ENCODE measurements around the gene PAX2. TPM values are rescaled to one million over a fixed set of nuclear protein-coding genes. Genes with fewer than 3 reads are reported as not detected.
A peak's percentile ranks its signal among the peaks of the same experiment; 100 is the strongest.

PAX2 gene
- total and polyA plus RNA-seq, 2 of the 8 experiments (the other 6 are each of a cell fraction or from before 2014, with no cell fraction given), result 0.02 TPM; not detected in 1

DNA sequence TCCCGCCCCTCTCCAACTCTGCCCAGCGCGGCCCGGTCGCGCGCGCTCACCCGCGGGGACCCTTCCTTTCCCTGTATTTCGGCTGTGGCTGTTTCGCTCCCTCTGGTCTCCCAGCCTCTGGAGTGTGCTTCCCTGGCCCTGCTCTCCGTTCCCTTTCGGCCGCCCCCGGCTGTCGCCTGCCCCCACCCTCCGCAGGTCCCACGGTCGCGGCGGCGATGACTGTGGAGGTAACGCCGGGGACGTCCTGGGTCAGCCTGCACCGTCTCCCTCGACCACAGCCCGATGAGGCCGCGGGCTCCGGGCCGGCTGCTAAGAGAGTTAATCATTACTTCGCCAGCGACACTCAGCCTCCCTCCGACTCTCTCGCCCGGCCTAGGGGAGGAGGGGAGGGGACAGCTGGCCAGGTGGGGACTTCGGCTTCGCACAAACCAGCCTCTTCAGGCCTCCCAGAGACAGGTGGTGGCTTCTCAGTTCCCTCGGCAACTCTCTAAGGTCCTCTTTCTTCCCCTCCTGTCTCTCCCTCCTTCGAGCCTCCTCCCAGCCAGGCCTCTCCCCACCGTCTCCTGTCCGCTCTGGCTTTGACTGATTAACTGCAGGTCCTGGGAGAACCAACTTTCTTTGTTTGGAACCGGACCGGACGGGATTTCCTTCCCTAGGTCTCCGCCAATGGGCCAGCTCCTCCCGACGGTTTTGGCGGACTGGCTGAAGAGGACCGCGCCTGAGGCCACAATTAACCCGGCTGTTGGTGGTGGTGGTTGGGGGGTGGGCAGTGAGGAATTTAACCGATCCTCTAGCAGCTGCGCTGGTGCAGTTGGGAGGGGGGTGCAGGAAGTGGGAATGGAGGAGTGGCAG is 5.6 kb upstream of the PAX2 start (continued):
- TF ChIP-seq, protein P1, sequence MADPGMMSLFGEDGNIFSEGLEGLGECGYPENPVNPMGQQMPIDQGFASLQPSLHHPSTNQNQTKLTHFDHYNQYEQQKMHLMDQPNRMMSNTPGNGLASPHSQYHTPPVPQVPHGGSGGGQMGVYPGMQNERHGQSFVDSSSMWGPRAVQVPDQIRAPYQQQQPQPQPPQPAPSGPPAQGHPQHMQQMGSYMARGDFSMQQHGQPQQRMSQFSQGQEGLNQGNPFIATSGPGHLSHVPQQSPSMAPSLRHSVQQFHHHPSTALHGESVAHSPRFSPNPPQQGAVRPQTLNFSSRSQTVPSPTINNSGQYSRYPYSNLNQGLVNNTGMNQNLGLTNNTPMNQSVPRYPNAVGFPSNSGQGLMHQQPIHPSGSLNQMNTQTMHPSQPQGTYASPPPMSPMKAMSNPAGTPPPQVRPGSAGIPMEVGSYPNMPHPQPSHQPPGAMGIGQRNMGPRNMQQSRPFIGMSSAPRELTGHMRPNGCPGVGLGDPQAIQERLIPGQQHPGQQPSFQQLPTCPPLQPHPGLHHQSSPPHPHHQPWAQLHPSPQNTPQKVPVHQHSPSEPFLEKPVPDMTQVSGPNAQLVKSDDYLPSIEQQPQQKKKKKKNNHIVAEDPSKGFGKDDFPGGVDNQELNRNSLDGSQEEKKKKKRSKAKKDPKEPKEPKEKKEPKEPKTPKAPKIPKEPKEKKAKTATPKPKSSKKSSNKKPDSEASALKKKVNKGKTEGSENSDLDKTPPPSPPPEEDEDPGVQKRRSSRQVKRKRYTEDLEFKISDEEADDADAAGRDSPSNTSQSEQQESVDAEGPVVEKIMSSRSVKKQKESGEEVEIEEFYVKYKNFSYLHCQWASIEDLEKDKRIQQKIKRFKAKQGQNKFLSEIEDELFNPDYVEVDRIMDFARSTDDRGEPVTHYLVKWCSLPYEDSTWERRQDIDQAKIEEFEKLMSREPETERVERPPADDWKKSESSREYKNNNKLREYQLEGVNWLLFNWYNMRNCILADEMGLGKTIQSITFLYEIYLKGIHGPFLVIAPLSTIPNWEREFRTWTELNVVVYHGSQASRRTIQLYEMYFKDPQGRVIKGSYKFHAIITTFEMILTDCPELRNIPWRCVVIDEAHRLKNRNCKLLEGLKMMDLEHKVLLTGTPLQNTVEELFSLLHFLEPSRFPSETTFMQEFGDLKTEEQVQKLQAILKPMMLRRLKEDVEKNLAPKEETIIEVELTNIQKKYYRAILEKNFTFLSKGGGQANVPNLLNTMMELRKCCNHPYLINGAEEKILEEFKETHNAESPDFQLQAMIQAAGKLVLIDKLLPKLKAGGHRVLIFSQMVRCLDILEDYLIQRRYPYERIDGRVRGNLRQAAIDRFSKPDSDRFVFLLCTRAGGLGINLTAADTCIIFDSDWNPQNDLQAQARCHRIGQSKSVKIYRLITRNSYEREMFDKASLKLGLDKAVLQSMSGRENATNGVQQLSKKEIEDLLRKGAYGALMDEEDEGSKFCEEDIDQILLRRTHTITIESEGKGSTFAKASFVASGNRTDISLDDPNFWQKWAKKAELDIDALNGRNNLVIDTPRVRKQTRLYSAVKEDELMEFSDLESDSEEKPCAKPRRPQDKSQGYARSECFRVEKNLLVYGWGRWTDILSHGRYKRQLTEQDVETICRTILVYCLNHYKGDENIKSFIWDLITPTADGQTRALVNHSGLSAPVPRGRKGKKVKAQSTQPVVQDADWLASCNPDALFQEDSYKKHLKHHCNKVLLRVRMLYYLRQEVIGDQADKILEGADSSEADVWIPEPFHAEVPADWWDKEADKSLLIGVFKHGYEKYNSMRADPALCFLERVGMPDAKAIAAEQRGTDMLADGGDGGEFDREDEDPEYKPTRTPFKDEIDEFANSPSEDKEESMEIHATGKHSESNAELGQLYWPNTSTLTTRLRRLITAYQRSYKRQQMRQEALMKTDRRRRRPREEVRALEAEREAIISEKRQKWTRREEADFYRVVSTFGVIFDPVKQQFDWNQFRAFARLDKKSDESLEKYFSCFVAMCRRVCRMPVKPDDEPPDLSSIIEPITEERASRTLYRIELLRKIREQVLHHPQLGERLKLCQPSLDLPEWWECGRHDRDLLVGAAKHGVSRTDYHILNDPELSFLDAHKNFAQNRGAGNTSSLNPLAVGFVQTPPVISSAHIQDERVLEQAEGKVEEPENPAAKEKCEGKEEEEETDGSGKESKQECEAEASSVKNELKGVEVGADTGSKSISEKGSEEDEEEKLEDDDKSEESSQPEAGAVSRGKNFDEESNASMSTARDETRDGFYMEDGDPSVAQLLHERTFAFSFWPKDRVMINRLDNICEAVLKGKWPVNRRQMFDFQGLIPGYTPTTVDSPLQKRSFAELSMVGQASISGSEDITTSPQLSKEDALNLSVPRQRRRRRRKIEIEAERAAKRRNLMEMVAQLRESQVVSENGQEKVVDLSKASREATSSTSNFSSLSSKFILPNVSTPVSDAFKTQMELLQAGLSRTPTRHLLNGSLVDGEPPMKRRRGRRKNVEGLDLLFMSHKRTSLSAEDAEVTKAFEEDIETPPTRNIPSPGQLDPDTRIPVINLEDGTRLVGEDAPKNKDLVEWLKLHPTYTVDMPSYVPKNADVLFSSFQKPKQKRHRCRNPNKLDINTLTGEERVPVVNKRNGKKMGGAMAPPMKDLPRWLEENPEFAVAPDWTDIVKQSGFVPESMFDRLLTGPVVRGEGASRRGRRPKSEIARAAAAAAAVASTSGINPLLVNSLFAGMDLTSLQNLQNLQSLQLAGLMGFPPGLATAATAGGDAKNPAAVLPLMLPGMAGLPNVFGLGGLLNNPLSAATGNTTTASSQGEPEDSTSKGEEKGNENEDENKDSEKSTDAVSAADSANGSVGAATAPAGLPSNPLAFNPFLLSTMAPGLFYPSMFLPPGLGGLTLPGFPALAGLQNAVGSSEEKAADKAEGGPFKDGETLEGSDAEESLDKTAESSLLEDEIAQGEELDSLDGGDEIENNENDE (IDR thresholded peaks at IDR 0.05; ENCODE audit: insufficient replicate concordance, low read length), result no peak
- TF ChIP-seq EP300 (IDR thresholded peaks at IDR 0.05; ENCODE audit: borderline replicate concordance in 1 of 2, low read depth in 2 of 2, low read length in 2 of 2) (no peak), YY1 (IDR thresholded peaks at IDR 0.05; ENCODE audit: low read depth, low read length) (no peak), SP4 (IDR thresholded peaks at IDR 0.05; ENCODE audit: low read length) (no peak), CTBP2 (IDR thresholded peaks at IDR 0.05; ENCODE audit: borderline replicate concordance, insufficient read depth, insufficient read length, low read length) (peak; percentile 88), NANOG (IDR thresholded peaks at IDR 0.05; ENCODE audit: insufficient read depth, low read depth, low read length, poor library complexity, severe bottlenecking) (no peak), CEBPB (IDR thresholded peaks at IDR 0.05; ENCODE audit: low read depth, low read length) (no peak), PHF8 (conservative IDR thresholded peaks at IDR 0.05; ENCODE audit: low read depth, low read length) (no peak), CHD1 (IDR thresholded peaks at IDR 0.05; ENCODE audit: low read depth, low read length) (no peak), GTF2F1 (IDR thresholded peaks at IDR 0.05; ENCODE audit: borderline replicate concordance, low read depth, low read length) (no peak)

Measured in H1 (cell line).